Progenitor cell of endocrine pancreas (in vitro differentiated cells): ENCODE results near the gene ADGRA1. TPM values are rescaled to one million over a fixed set of nuclear protein-coding genes. Genes with fewer than 3 reads are reported as not detected.
"Not testable (repeated sequence)": the region's sequence is repeated elsewhere in the genome, so short reads cannot be mapped to it uniquely, and the experiment has no call there.

ENCODE experiments used
- DNase-seq: peaks from one replicate; pipeline ENCODE4 v3.0.0; 2021; ENCODE audit warnings: low spot score; ENCODE audit not compliant: unreplicated experiment
- H3K27ac Mint-ChIP-seq: 2 replicates; pipeline ENCODE4 v1.8.0; 2021; ENCODE audit warnings: mild to moderate bottlenecking, moderate library complexity, mixed read lengths
- H3K27me3 Mint-ChIP-seq: 2 replicates; pipeline ENCODE4 v1.8.0; 2021; ENCODE audit warnings: mixed read lengths
- H3K36me3 Mint-ChIP-seq: 2 replicates; pipeline ENCODE4 v1.8.0; 2022; ENCODE audit warnings: mixed read lengths; ENCODE audit not compliant: insufficient read depth
- H3K4me1 Mint-ChIP-seq: 2 replicates; pipeline ENCODE4 v1.8.0; 2021; ENCODE audit warnings: low read depth, mixed read lengths
- H3K4me3 Mint-ChIP-seq: 2 replicates; pipeline ENCODE4 v1.8.0; 2021; ENCODE audit warnings: low read depth, mild to moderate bottlenecking, moderate library complexity, mixed read lengths
- H3K9me3 Mint-ChIP-seq: 2 replicates; pipeline ENCODE4 v1.8.0; 2021; ENCODE audit warnings: low read depth, mixed read lengths
- total RNA-seq: library from RNA; stranded (reverse); gene quantifications from 2 replicates; pipeline ENCODE4 v1.2.1, GENCODE V29; 2021
- TF ChIP-seq, protein P1 (sequence below): fragments of 200-600 bp; sonication (generic); IDR thresholded peaks from one replicate; pipeline ENCODE4 v1.5.0; 2021; ENCODE audit warnings: antibody characterized with exemption, mild to moderate bottlenecking; ENCODE audit not compliant: unreplicated experiment

ADGRA1 gene
- total RNA-seq, 1 donor from 2014 or later: 1.2 TPM

DNA sequence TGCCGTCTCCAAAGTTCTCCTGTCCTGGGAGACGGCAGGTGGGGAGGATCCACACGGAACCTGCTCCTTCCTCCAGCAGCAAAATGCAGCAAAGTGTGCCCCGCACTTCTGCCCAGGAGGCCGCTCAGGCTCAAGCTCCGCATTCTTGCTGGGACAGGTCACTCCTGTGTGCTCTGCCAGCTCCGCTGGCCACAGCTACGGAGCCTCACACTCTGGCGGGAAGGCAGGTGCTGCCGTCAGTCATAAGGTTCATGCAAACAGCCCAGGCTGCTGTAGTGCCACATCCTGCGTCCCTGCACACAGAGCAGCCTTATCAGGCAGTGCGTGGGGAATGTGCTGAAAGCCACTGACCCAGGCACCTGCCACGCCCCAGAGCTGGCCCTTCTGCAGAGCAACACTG, 22.4 kb downstream of the ADGRA1 start:
- peaks cover 8% of the 10 kb centered on the region for H3K9me3 Mint-ChIP-seq
- no peaks in the 10 kb centered on the region for H3K4me1 Mint-ChIP-seq

DNA sequence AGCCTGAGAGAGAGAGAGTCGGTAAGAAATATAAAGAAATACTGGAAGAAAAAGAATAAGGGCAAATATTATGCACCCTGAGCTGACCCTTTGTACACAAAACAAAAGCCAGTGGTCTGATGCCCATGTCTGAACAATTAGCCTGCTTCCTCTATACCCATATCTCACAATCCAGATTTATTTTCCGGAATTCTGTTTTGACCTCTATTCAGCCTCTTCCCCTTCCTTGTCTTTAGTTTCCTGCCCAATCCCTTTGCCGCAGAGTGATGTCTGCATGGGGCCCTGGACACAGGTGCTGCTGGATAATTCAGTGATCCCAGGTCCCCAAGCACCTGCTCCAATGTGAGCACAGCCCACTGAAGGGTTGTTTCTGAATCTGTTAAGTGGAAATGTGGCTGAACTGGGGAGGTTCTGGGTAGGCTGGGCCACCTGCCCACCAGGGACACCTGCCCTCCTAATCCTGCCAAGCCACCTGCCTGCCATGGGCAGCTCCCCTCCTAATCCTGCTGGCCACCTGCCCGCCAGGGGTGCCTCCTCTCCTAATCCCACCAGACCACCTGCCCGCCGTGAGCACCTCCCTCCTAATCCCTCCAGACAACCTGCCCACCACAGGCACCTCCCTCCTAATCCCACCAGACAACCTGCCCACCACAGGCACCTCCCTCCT, 23.0 kb downstream of the ADGRA1 start:
- Mint-ChIP-seq H3K9me3 (peaks cover 8% of the 10 kb centered on the region), H3K27ac (peak overlapping the region; percentile 76), H3K4me3 (no peak overlapping the region), H3K27me3 (no peaks in the 10 kb centered on the region), H3K4me1 (no peaks in the 10 kb centered on the region), H3K36me3 (no peaks in the 10 kb centered on the region)
- no peak for DNase-seq
- TF ChIP-seq, protein P1, sequence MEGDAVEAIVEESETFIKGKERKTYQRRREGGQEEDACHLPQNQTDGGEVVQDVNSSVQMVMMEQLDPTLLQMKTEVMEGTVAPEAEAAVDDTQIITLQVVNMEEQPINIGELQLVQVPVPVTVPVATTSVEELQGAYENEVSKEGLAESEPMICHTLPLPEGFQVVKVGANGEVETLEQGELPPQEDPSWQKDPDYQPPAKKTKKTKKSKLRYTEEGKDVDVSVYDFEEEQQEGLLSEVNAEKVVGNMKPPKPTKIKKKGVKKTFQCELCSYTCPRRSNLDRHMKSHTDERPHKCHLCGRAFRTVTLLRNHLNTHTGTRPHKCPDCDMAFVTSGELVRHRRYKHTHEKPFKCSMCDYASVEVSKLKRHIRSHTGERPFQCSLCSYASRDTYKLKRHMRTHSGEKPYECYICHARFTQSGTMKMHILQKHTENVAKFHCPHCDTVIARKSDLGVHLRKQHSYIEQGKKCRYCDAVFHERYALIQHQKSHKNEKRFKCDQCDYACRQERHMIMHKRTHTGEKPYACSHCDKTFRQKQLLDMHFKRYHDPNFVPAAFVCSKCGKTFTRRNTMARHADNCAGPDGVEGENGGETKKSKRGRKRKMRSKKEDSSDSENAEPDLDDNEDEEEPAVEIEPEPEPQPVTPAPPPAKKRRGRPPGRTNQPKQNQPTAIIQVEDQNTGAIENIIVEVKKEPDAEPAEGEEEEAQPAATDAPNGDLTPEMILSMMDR: no peak

More for the DNA sequence above, 22.4 kb downstream of the ADGRA1 start:
- no peaks in the 10 kb centered on the region for H3K36me3 Mint-ChIP-seq
- no peak for DNase-seq
- no peaks in the 10 kb centered on the region for H3K27me3 Mint-ChIP-seq
- no peak overlapping the region for H3K4me3 Mint-ChIP-seq
- TF ChIP-seq, protein P1: no peak
- H3K27ac Mint-ChIP-seq: peak overlapping the region; percentile 76

DNA sequence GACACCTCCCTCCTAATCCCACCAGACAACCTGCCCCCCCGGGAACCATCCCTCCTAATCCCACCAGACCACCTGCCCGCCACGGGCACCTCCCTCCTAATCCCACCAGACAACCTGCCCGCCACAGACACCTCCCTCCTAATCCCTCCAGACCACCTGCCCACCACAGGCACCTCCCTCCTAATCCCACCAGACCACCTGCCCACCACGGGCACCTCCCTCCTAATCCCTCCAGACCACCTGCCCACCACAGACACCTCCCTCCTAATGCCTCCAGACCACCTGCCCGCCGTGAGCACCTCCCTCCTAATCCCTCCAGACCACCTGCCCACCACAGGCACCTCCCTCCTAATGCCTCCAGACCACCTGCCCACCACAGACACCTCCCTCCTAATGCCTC, 23.9 kb downstream of the ADGRA1 start:
- not testable (repeated sequence) for H3K4me1 Mint-ChIP-seq, DNase-seq, H3K4me3 Mint-ChIP-seq, H3K27me3 Mint-ChIP-seq, H3K27ac Mint-ChIP-seq, H3K36me3 Mint-ChIP-seq, H3K9me3 Mint-ChIP-seq

DNA sequence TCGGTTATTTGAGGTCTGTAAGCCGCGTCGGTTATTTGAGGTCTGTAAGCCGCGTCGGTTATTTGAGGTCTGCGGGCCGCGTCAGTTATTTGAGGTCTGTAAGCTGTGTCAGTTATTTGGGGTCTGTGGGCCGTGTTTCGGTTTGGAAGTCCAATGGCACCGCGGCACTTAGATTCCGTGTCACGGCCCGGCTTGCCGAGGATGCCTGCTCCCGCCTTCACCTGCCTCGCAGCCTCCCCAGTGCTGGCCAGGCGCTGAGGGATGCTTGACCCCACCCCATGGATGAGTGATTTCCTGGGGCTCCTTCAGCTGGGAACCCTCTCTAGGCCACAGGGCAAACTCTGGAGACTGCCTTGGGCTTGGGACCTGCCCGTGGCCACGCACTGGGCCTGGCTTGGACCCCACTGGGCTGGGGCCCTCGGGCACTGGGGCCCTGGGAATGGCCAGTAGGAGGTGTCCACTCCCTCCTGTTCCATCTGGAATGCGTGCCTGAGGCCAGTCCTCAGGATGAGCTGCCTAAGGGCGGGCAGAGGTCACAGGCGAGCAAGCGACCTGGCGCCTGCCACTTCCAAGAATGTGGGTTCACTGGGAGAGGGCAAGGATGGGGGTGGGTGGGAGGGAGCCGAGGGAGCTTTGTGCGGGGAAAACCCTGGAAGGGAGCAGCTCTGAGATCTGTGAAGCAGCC, 25.6 kb downstream of the ADGRA1 start:
- Mint-ChIP-seq H3K4me1 (no peaks in the 10 kb centered on the region), H3K27ac (no peak overlapping the region), H3K9me3 (no peaks in the 10 kb centered on the region), H3K36me3 (no peaks in the 10 kb centered on the region), H3K4me3 (no peak overlapping the region), H3K27me3 (peaks cover 4% of the 10 kb centered on the region)
- TF ChIP-seq, protein P1: no peak
- DNase-seq: no peak

DNA sequence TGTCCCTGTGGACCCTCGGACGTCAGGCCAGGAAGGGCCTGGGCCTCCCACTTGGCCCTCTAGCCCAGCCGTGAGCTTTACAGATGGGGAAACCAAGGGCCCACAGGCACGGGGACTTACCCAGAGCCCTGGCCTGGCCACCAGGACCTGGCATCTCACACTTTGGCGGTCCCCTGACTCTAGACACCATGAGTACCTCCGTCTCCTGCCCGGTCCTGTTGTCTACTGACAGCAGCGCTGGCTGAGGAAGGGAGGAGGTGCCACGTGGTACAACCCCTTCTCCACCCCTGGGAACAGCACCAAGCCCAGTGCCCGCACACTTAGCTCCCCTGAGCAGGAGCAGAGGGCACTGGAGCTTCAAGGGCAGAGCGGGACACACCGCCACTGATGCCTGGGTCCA, 26.1 kb downstream of the ADGRA1 start:
- Mint-ChIP-seq H3K36me3 (no peaks in the 10 kb centered on the region), H3K4me1 (no peaks in the 10 kb centered on the region), H3K4me3 (no peak overlapping the region), H3K9me3 (no peaks in the 10 kb centered on the region), H3K27ac (no peak overlapping the region), H3K27me3 (peaks cover 4% of the 10 kb centered on the region)
- TF ChIP-seq, protein P1: no peak
- DNase-seq: no peak

DNA sequence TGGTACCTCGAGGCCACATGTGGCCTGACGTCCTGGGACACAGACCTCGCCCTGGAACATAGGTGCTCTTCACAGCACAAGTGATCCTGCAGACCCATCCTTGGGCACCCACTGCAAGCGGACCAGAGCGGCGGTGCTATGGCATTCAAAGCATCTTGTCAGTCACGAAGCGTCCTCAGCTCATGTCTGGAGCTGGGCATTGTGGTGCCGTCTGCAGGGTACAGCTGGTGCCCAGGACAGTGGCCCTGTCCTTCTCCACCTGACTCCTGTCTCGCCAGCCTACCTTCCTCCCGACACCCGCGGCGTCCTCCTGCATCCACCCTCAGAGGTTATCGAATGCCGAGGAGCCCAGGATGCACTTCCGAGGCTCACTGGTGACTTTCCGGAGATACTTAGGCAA, 26.5 kb downstream of the ADGRA1 start:
- Mint-ChIP-seq H3K36me3 (no peaks in the 10 kb centered on the region), H3K27ac (no peak overlapping the region), H3K4me1 (no peaks in the 10 kb centered on the region), H3K27me3 (peaks cover 4% of the 10 kb centered on the region), H3K9me3 (no peaks in the 10 kb centered on the region), H3K4me3 (no peak overlapping the region)
- DNase-seq: no peak
- TF ChIP-seq, protein P1: no peak
